Fibroblast of skin of scalp (primary cell): ENCODE results near the gene MYOZ1. TPM values are rescaled to one million over a fixed set of nuclear protein-coding genes. Genes with fewer than 3 reads are reported as not detected.
"Not testable (repeated sequence)": the region's sequence is repeated elsewhere in the genome, so short reads cannot be mapped to it uniquely, and the experiment has no call there.

ENCODE experiments used
- DNase-seq: peaks from one replicate; pipeline ENCODE4 v3.0.0-alpha.2; 2013
- polyA plus RNA-seq, 2 experiments: library from polyadenylated mRNA; unstranded; fragments of 120-200 nt; gene quantifications; one replicate each; pipeline ENCODE4 v1.2.1, GENCODE V29; 2013; ENCODE audit not compliant: insufficient read length in 2 of 2

The MYOZ1 gene
- 2.6 TPM for polyA plus RNA-seq (2013, experiment 1 of 2; ENCODE audit: insufficient read length)
- polyA plus RNA-seq (2013, experiment 2 of 2; ENCODE audit: insufficient read length): 20.9 TPM

GRCh38 chr10:73641328-73642060, at the start of gene MYOZ1:
MYOZ1 (minus strand) TSS chr10:73641474; CDS start chr10:73640017, 1,457 bp downstream.
- peak; percentile 30 for DNase-seq

GRCh38 chr10:73690755-73691154, 49.5 kb upstream of the MYOZ1 start:
- not testable (repeated sequence) for DNase-seq

- not testable (repeated sequence) for DNase-seq
These were observed 48.3 kb upstream of the MYOZ1 start for GRCh38 chr10:73689596-73689995.

DNA sequence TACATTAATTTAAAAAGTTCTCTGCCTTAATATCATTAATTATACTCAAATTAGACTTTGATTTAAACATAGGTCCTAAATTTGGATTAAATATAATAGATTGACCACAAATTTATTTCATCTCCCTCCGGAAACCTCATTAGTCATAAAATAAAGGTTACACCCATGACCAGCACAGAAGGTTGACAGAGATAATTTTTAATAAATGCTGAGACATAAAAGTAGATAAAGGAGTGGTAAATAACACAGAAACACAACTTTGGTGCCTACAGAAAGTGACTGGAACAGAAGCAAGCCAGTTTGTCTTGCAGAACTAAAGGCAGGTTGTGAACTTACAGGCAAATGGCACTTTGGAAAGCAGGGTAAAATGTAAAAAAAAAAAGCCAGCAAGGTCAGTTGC, 46.4 kb upstream of the MYOZ1 start:
- not testable (repeated sequence) for DNase-seq

DNA sequence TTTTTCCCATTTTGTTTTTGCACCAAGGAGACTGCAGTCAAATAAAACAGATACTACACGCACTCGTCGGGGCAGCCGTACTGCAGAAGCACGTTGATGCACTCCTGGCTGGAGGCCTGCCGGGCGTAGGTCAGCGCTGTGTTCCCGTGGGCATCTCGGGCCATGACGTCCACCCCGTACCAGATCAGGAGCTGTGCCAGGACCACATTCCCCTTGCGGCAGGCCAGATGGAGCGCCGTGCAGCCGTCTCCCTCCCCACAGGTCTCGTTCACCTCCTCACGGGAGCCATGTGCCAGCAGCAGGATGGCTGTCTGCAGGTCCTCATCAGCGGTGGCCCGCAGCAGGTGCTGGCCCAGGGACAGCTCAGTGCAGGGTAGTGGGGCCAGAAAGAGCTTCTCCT, 33.3 kb upstream of the MYOZ1 start:
- not testable (repeated sequence) for DNase-seq

GRCh38 chr10:73668378-73668777, 27.1 kb upstream of the MYOZ1 start:
- DNase-seq: not testable (repeated sequence)

GRCh38 chr10:73666153-73666809, 25.0 kb upstream of the MYOZ1 start:
- DNase-seq: not testable (repeated sequence)

GRCh38 chr10:73665581-73665980, 24.3 kb upstream of the MYOZ1 start:
- DNase-seq: not testable (repeated sequence)

GRCh38 chr10:73664156-73665040, 23.1 kb upstream of the MYOZ1 start:
- not testable (repeated sequence) for DNase-seq

GRCh38 chr10:73663621-73664020, 22.3 kb upstream of the MYOZ1 start:
- DNase-seq: not testable (repeated sequence)

- not testable (repeated sequence) for DNase-seq
These were observed 21.4 kb upstream of the MYOZ1 start for GRCh38 chr10:73662705-73663104.

DNA sequence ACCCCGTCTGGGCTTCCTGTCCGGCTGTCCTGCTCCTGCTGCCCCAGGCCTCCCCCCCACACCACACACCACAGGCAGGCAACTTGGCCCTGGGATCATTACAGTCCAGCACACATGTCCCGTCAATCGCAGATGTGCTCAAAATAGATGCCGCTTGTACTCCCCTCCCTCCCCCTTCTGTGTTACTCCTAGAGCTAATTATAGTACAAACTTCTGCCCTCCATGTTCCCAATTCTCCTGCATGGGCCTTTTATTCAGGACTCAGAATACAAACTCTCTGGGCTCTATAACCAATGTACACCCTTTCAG, 14.7 kb upstream of the MYOZ1 start, which contains the start of gene SYNPO2L:
Gene SYNPO2L, minus strand, starts transcription at position 40 of the 309 bp plus-strand sequence. CDS start 107 bp downstream, outside the sequence.
- no peak for DNase-seq

GRCh38 chr10:73655257-73655989, 14.1 kb upstream of the MYOZ1 start:
- DNase-seq: no peak

DNA sequence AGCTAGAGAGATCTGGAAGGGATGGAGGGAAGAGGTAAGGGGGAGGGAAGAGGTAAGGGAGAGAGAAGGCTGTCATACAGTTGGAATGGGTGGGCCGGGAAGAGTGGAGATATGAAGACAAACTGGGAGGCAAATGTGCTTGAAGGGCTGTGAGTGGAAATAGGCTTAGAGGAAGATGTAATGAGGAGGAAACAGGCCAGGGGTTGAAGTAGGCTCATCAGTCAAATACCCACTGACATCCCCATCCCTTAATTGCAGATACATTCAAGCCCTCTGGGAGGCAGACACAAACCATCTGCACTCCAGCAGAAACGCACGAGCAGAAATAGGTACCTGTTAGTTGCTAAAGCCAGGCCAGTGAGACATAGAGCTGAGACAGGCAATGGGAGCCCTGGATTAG, 12.4 kb upstream of the MYOZ1 start:
- no peak for DNase-seq

GRCh38 chr10:73653195-73653594, 11.9 kb upstream of the MYOZ1 start:
- no peak for DNase-seq

DNA sequence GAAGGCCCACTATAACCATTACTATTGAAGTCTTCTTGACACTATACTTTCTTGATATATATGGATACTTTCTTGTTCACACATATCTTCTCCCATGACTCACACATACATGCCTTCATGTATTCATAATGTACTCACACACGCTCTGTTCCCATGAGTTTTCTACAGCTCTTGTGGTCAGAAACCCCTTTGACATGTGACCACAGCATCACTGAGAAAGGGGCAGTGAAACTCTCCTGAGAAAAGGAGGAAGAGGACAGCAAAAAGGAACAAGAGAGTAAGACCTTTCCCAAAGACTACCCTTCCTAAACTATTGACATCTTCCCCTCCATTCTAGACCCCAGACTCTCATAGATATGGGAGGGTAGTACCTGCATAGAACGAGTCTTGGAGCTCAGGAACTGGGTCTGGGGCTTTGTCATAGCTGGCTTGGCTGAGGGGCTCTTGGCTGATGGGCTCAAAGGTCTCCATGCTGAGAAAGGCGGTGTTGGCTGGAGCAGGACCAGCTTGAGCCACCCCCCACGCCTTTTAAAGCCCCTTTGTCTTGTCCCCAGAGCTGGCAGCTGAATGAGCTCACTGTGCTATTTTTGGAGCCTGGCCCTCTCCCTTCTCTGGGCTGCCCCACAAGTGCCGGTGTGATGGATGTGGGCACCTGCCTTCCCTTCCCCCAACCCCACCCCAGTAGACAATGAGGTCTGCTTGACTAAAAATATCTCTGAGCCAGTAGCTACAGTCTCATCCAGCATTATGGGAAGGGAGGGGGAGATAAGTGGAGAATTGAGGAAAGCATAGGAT, 9.5 kb upstream of the MYOZ1 start:
- peak; percentile 93 for DNase-seq

- DNase-seq: peak; percentile 68
These were observed 8.7 kb upstream of the MYOZ1 start for GRCh38 chr10:73649876-73650536.

DNA sequence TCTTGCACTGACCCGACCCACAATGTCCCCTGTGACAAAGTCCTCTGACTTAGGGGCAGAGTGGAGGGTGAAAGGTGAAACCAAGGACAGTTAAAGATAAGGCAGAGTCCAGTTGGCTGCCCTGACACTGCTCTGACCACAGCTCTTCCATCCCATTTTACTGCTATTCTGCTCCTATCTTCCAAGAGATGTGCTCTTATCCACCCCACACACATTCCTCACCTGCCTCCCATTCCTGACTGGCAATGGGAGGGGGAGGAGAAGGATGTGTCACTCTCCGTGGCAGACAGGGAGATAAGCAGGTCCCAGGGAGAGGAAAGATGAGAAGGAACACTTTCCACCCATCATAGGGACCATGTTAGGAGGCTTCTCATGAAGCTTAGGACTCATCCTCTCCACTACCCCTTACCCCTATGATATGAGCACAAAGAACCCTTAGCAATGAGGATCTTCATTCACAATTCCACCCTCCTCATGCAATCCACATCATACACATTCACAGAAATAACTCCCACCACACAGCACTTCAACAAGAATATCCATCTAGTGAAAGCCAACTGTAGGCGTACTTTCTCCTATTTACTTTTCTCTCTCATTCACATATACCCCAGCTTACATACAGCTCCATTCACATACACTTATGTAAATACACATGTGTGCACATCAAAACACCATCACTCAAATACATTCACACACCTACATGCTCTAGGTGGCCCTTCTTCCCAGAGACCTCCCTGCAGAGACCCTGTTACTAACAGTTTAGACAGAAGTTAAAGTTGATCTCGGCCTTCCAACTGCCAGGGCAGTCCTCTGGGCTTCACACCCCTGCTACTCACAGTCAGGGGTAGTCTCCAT, 7.9 kb upstream of the MYOZ1 start:
- DNase-seq: peak; percentile 40

GRCh38 chr10:73647875-73648651, 6.8 kb upstream of the MYOZ1 start:
- no peak for DNase-seq
